ENCODE data around the gene METTL1. TPM values are rescaled to one million over a fixed set of nuclear protein-coding genes. Genes with fewer than 3 reads are reported as not detected.

Gene METTL1
- total and polyA plus RNA-seq, 9 of the 15 experiments (the other 6 are each of a cell fraction or from before 2014, with no cell fraction given), result 12.6 to 65.9 (median 39.2) TPM

GRCh38 chr12:57782608-57783465, 10.9 kb upstream of the METTL1 start, which contains the start of gene TSFM (continued):
- TF ChIP-seq ZNF133 (CRISPR knock-in tag; IDR thresholded peaks at IDR 0.05), result no peak
- no peak for TF ChIP-seq ZNF165 (CRISPR knock-in tag; IDR thresholded peaks at IDR 0.05; ENCODE audit: borderline replicate concordance)
- no peak for TF ChIP-seq ZNF766 (CRISPR knock-in tag; conservative IDR thresholded peaks at IDR 0.05)
- no peak for TF ChIP-seq NELFE (IDR thresholded peaks at IDR 0.05; ENCODE audit: insufficient read depth, insufficient read length)
- TF ChIP-seq TARDBP (IDR thresholded peaks at IDR 0.05), result peak; percentile 88; the same call in 1 of the 2 replicates
- TF ChIP-seq MYNN (IDR thresholded peaks at IDR 0.05), result no peak; the same call in 1 of the 2 replicates
- TF ChIP-seq MYNN (CRISPR knock-in tag; IDR thresholded peaks at IDR 0.05), result no peak
- TF ChIP-seq, protein P1, sequence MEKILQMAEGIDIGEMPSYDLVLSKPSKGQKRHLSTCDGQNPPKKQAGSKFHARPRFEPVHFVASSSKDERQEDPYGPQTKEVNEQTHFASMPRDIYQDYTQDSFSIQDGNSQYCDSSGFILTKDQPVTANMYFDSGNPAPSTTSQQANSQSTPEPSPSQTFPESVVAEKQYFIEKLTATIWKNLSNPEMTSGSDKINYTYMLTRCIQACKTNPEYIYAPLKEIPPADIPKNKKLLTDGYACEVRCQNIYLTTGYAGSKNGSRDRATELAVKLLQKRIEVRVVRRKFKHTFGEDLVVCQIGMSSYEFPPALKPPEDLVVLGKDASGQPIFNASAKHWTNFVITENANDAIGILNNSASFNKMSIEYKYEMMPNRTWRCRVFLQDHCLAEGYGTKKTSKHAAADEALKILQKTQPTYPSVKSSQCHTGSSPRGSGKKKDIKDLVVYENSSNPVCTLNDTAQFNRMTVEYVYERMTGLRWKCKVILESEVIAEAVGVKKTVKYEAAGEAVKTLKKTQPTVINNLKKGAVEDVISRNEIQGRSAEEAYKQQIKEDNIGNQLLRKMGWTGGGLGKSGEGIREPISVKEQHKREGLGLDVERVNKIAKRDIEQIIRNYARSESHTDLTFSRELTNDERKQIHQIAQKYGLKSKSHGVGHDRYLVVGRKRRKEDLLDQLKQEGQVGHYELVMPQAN (IDR thresholded peaks at IDR 0.05; ENCODE audit: borderline replicate concordance), result peak; percentile 98
- peak; percentile 92 for TF ChIP-seq POLR2B (IDR thresholded peaks at IDR 0.05; ENCODE audit: low read depth, partially characterized antibody)
- TF ChIP-seq CBFB (CRISPR knock-in tag; IDR thresholded peaks at IDR 0.05), result peak; percentile 89; the same call in 1 of the 2 replicates
- TF ChIP-seq, protein P2, sequence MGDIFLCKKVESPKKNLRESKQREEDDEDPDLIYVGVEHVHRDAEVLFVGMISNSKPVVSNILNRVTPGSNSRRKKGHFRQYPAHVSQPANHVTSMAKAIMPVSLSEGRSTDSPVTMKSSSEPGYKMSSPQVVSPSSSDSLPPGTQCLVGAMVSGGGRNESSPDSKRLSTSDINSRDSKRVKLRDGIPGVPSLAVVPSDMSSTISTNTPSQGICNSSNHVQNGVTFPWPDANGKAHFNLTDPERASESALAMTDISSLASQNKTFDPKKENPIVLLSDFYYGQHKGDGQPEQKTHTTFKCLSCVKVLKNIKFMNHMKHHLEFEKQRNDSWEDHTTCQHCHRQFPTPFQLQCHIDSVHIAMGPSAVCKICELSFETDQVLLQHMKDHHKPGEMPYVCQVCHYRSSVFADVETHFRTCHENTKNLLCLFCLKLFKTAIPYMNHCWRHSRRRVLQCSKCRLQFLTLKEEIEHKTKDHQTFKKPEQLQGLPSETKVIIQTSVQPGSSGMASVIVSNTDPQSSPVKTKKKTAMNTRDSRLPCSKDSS (IDR thresholded peaks at IDR 0.05; ENCODE audit: low read depth, partially characterized antibody), result no peak
- no peak for TF ChIP-seq DLX4 (CRISPR knock-in tag; IDR thresholded peaks at IDR 0.05)
- no peak for TF ChIP-seq PRMT5 (CRISPR knock-in tag; IDR thresholded peaks at IDR 0.05)
- peak; percentile 2; the same call in 1 of the 2 replicates for TF ChIP-seq MAFK (IDR thresholded peaks at IDR 0.05; ENCODE audit: low read length)
- TF ChIP-seq ZMIZ1 (IDR thresholded peaks at IDR 0.05; ENCODE audit: low read depth in 2 of 2, low read length in 2 of 2), result peak in 1 of 2 experiments; percentile 16; a peak in 1 of 4 replicates
- no peak; the same call in 1 of the 2 replicates for TF ChIP-seq GTF2E2 (tag; IDR thresholded peaks at IDR 0.05)
- TF ChIP-seq C11orf30 (IDR thresholded peaks at IDR 0.05; ENCODE audit: low read depth), result peak; percentile 99
- TF ChIP-seq GTF2F1 (IDR thresholded peaks at IDR 0.05; ENCODE audit: low read depth, low read length), result 0 out of 2 replicates have a peak, but pooled peaks have one; percentile 76
- TF ChIP-seq ZKSCAN3 (CRISPR knock-in tag; IDR thresholded peaks at IDR 0.05), result no peak
- no peak for TF ChIP-seq ZNF717 (CRISPR knock-in tag; IDR thresholded peaks at IDR 0.05)
- TF ChIP-seq RAD51 (IDR thresholded peaks at IDR 0.05; ENCODE audit: borderline replicate concordance, low read depth), result no peak
- TF ChIP-seq STAG1 (CRISPR knock-in tag; IDR thresholded peaks at IDR 0.05; ENCODE audit: borderline replicate concordance), result 0 out of 2 replicates have a peak, but pooled peaks have one; percentile 8

All from K562 (cell line).